ENCODE results near the gene DRGX. TPM values are rescaled to one million over a fixed set of nuclear protein-coding genes. Genes with fewer than 3 reads are reported as not detected.

The DRGX gene
- total RNA-seq, 1 donor, result not detected

- Histone ChIP-seq H3K27me3 (ENCODE audit: insufficient read depth, low read length) (no peaks in the 10 kb centered on the region), H3K4me1 (ENCODE audit: insufficient read depth, low read length) (peaks cover 20% of the 10 kb centered on the region), H3K9me3 (ENCODE audit: low read depth, low read length) (no peaks in the 10 kb centered on the region), H3K4me3 (ENCODE audit: low read length) (no peak overlapping the region)
Observed at GRCh38 chr10:49364747-49365146, 31.1 kb downstream of the DRGX start.

GRCh38 chr10:49364051-49364450 is 31.8 kb downstream of the DRGX start:
- H3K4me1 ChIP-seq (ENCODE audit: insufficient read depth, low read length), result peaks cover 25% of the 10 kb centered on the region
- no peaks in the 10 kb centered on the region for H3K27me3 ChIP-seq (ENCODE audit: insufficient read depth, low read length)
- no peak overlapping the region for H3K4me3 ChIP-seq (ENCODE audit: low read length)
- no peaks in the 10 kb centered on the region for H3K9me3 ChIP-seq (ENCODE audit: low read depth, low read length)

GRCh38 chr10:49363309-49364031 is 32.4 kb downstream of the DRGX start:
- Histone ChIP-seq H3K4me1 (ENCODE audit: insufficient read depth, low read length) (peaks cover 25% of the 10 kb centered on the region), H3K4me3 (ENCODE audit: low read length) (no peak overlapping the region), H3K9me3 (ENCODE audit: low read depth, low read length) (no peaks in the 10 kb centered on the region), H3K27me3 (ENCODE audit: insufficient read depth, low read length) (no peaks in the 10 kb centered on the region)

GRCh38 chr10:49362596-49363260 is 33.2 kb downstream of the DRGX start:
- no peaks in the 10 kb centered on the region for H3K27me3 ChIP-seq (ENCODE audit: insufficient read depth, low read length)
- H3K4me3 ChIP-seq (ENCODE audit: low read length), result no peak overlapping the region
- H3K9me3 ChIP-seq (ENCODE audit: low read depth, low read length), result no peaks in the 10 kb centered on the region
- peaks cover 27% of the 10 kb centered on the region for H3K4me1 ChIP-seq (ENCODE audit: insufficient read depth, low read length)

GRCh38 chr10:49361735-49362568 is 33.9 kb downstream of the DRGX start:
- H3K4me3 ChIP-seq (ENCODE audit: low read length), result no peak overlapping the region
- peaks cover 31% of the 10 kb centered on the region for H3K4me1 ChIP-seq (ENCODE audit: insufficient read depth, low read length)
- H3K9me3 ChIP-seq (ENCODE audit: low read depth, low read length), result no peaks in the 10 kb centered on the region
- H3K27me3 ChIP-seq (ENCODE audit: insufficient read depth, low read length), result no peaks in the 10 kb centered on the region

- H3K4me1 ChIP-seq (ENCODE audit: insufficient read depth, low read length), result peaks cover 31% of the 10 kb centered on the region
- no peaks in the 10 kb centered on the region for H3K27me3 ChIP-seq (ENCODE audit: insufficient read depth, low read length)
- H3K9me3 ChIP-seq (ENCODE audit: low read depth, low read length), result no peaks in the 10 kb centered on the region
- H3K4me3 ChIP-seq (ENCODE audit: low read length), result no peak overlapping the region
Observed at GRCh38 chr10:49361178-49361554, 34.7 kb downstream of the DRGX start.

GRCh38 chr10:49360271-49361177 is 35.4 kb downstream of the DRGX start:
- H3K9me3 ChIP-seq (ENCODE audit: low read depth, low read length), result no peaks in the 10 kb centered on the region
- peaks cover 31% of the 10 kb centered on the region for H3K4me1 ChIP-seq (ENCODE audit: insufficient read depth, low read length)

GRCh38 chr10:49359349-49360270 is 36.3 kb downstream of the DRGX start:
- H3K27me3 ChIP-seq (ENCODE audit: insufficient read depth, low read length), result no peaks in the 10 kb centered on the region
- H3K9me3 ChIP-seq (ENCODE audit: low read depth, low read length), result no peaks in the 10 kb centered on the region
- peaks cover 31% of the 10 kb centered on the region for H3K4me1 ChIP-seq (ENCODE audit: insufficient read depth, low read length)
- H3K4me3 ChIP-seq (ENCODE audit: low read length), result no peak overlapping the region

More at GRCh38 chr10:49360271-49361177, 35.4 kb downstream of the DRGX start:
- Histone ChIP-seq H3K4me3 (ENCODE audit: low read length) (no peak overlapping the region), H3K27me3 (ENCODE audit: insufficient read depth, low read length) (no peaks in the 10 kb centered on the region)

GRCh38 chr10:49357910-49358309 is 38.0 kb downstream of the DRGX start:
- peaks cover 30% of the 10 kb centered on the region for H3K4me1 ChIP-seq (ENCODE audit: insufficient read depth, low read length)
- H3K9me3 ChIP-seq (ENCODE audit: low read depth, low read length), result no peaks in the 10 kb centered on the region

GRCh38 chr10:49356944-49357343 is 38.9 kb downstream of the DRGX start:
- Histone ChIP-seq H3K4me1 (ENCODE audit: insufficient read depth, low read length) (peaks cover 22% of the 10 kb centered on the region), H3K9me3 (ENCODE audit: low read depth, low read length) (no peaks in the 10 kb centered on the region), H3K27me3 (ENCODE audit: insufficient read depth, low read length) (no peaks in the 10 kb centered on the region), H3K4me3 (ENCODE audit: low read length) (no peak overlapping the region)

More at GRCh38 chr10:49357910-49358309, 38.0 kb downstream of the DRGX start:
- H3K4me3 ChIP-seq (ENCODE audit: low read length), result no peak overlapping the region
- no peaks in the 10 kb centered on the region for H3K27me3 ChIP-seq (ENCODE audit: insufficient read depth, low read length)

GRCh38 chr10:49356181-49356580 is 39.7 kb downstream of the DRGX start:
- no peaks in the 10 kb centered on the region for H3K9me3 ChIP-seq (ENCODE audit: low read depth, low read length)
- H3K4me3 ChIP-seq (ENCODE audit: low read length), result no peak overlapping the region
- H3K27me3 ChIP-seq (ENCODE audit: insufficient read depth, low read length), result no peaks in the 10 kb centered on the region
- peaks cover 21% of the 10 kb centered on the region for H3K4me1 ChIP-seq (ENCODE audit: insufficient read depth, low read length)

GRCh38 chr10:49355221-49355620 is 40.7 kb downstream of the DRGX start:
- H3K27me3 ChIP-seq (ENCODE audit: insufficient read depth, low read length), result no peaks in the 10 kb centered on the region
- no peaks in the 10 kb centered on the region for H3K9me3 ChIP-seq (ENCODE audit: low read depth, low read length)
- no peak overlapping the region for H3K4me3 ChIP-seq (ENCODE audit: low read length)
- peaks cover 16% of the 10 kb centered on the region for H3K4me1 ChIP-seq (ENCODE audit: insufficient read depth, low read length)

GRCh38 chr10:49354593-49354992 is 41.3 kb downstream of the DRGX start:
- no peaks in the 10 kb centered on the region for H3K27me3 ChIP-seq (ENCODE audit: insufficient read depth, low read length)
- H3K4me3 ChIP-seq (ENCODE audit: low read length), result no peak overlapping the region
- H3K9me3 ChIP-seq (ENCODE audit: low read depth, low read length), result no peaks in the 10 kb centered on the region
- peaks cover 10% of the 10 kb centered on the region for H3K4me1 ChIP-seq (ENCODE audit: insufficient read depth, low read length)
